ENCODE results near the gene PIM3. TPM values are rescaled to one million over a fixed set of nuclear protein-coding genes. Genes with fewer than 3 reads are reported as not detected.
A peak's percentile ranks its signal among the peaks of the same experiment; 100 is the strongest.

Gene PIM3
- total RNA-seq, 4 donors from 2014 or later = 98.3 to 138 (median 119) TPM

GRCh38 chr22:49936018-49936972 lies 24.3 kb upstream of the PIM3 start:
- Histone ChIP-seq H3K9me3 (no peaks in the 10 kb centered on the region), H3K36me3 (no peaks in the 10 kb centered on the region), H3K4me1 (peaks cover 0 to 77% (median 52%) of the 10 kb centered on the region in 4 donors), H3K27me3 (no peaks in the 10 kb centered on the region), H3K27ac (peak overlapping the region; percentile 91 to 98 (median 96)), H3K4me3 (peak overlapping the region; percentile 39 to 60 (median 52))
- peak; percentile 76 to 82 for DNase-seq (ENCODE audit: low spot score in 2 of 2)
- 7 to 12% methylated on average over 23 to 32 of the region's 52 CpGs for WGBS, 2 donors
- TF ChIP-seq CTCF (IDR thresholded peaks at IDR 0.05) = no peak
- TF ChIP-seq POLR2A (IDR thresholded peaks at IDR 0.05) = peak in 1 of 2 donors; percentile 32
- TF ChIP-seq EP300 (IDR thresholded peaks at IDR 0.05) = peak; percentile 55 to 90

GRCh38 chr22:49936973-49937757 lies 23.4 kb upstream of the PIM3 start:
- DNase-seq (ENCODE audit: low spot score in 2 of 2) = no peak
- TF ChIP-seq POLR2A (IDR thresholded peaks at IDR 0.05) = no peak
- peak in 1 of 2 donors; percentile 73 for TF ChIP-seq EP300 (IDR thresholded peaks at IDR 0.05)
- Histone ChIP-seq H3K4me1 (peaks cover 0 to 69% (median 47%) of the 10 kb centered on the region in 4 donors), H3K4me3 (peak overlapping the region in 2 of 4 donors; percentile 51 to 60), H3K27ac (peak overlapping the region; percentile 91 to 98 (median 96)), H3K36me3 (no peaks in the 10 kb centered on the region), H3K9me3 (no peaks in the 10 kb centered on the region), H3K27me3 (no peaks in the 10 kb centered on the region)
- 35 to 39% methylated on average over 16 to 19 of the region's 21 CpGs for WGBS, 2 donors

DNA sequence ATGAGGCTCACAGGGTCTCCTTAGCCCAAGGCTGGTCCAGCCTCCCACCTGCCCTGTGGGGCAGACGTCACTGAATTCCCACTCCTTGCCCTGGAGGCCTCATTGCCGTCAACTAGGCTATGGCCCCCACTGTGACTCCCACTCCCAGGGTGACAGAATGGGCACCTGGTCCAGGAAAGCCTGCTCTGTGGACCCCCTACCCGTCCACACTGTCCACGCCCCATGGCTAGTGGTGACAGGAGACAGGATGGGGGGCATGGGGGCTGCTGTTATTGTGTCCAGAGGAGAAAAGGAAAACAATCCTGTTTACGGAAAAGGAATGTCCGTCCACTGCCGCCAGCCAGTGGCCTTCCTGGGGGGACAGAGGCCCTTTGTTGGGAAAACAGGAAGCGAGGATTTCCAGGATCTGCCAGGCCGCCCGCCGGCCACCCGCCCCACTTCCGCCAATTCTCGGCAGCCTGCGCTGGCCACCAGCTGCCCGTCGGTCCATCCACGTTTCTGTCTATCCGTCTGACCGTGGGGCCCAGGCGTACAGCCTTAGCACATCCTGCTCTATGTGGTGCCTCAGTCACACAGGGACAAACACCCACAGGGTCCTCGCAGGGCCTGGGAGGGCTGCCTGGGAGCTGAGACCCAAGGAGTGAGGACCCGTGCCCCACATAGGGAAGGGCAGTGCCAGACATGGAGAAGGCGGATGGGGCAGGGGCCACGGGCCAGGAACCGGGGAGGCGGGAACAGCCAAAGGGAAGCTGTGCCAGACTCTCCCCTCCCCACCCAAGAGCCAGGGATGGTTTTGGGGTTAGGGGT lies 22.6 kb upstream of the PIM3 start:
- H3K27ac ChIP-seq = peak overlapping the region; percentile 91 to 98 (median 96)
- WGBS, 2 donors = 40 to 54% methylated on average over 25 to 27 of the region's 27 CpGs
- peak overlapping the region in 1 of 4 donors; percentile 51 for H3K4me3 ChIP-seq
- no peaks in the 10 kb centered on the region for H3K27me3 ChIP-seq
- peak; percentile 65 to 84 for TF ChIP-seq EP300 (IDR thresholded peaks at IDR 0.05)
- TF ChIP-seq POLR2A (IDR thresholded peaks at IDR 0.05) = no peak
- no peak for TF ChIP-seq CTCF (IDR thresholded peaks at IDR 0.05)
- peaks cover 0 to 61% (median 41%) of the 10 kb centered on the region in 4 donors for H3K4me1 ChIP-seq
- no peak for DNase-seq (ENCODE audit: low spot score in 2 of 2)
- no peaks in the 10 kb centered on the region for H3K9me3 ChIP-seq
- H3K36me3 ChIP-seq = no peaks in the 10 kb centered on the region

- DNase-seq (ENCODE audit: low spot score in 2 of 2) = no peak
- H3K27me3 ChIP-seq = no peaks in the 10 kb centered on the region
- H3K9me3 ChIP-seq = no peaks in the 10 kb centered on the region
- H3K27ac ChIP-seq = peak overlapping the region; percentile 91 to 98 (median 96)
- TF ChIP-seq EP300 (IDR thresholded peaks at IDR 0.05) (no peak), POLR2A (IDR thresholded peaks at IDR 0.05) (no peak), CTCF (IDR thresholded peaks at IDR 0.05) (no peak)
- peaks cover 0 to 54% (median 35%) of the 10 kb centered on the region in 4 donors for H3K4me1 ChIP-seq
- no peak overlapping the region for H3K4me3 ChIP-seq
- WGBS, 2 donors = 79 to 87% methylated on average over 12 to 15 of the region's 19 CpGs
- no peaks in the 10 kb centered on the region for H3K36me3 ChIP-seq
Measured at GRCh38 chr22:49938565-49939136, 21.9 kb upstream of the PIM3 start.
